Measurements from ENCODE around the gene LAIR2.
A peak's percentile ranks its signal among the peaks of the same experiment; 100 is the strongest.

LAIR2 gene

DNA sequence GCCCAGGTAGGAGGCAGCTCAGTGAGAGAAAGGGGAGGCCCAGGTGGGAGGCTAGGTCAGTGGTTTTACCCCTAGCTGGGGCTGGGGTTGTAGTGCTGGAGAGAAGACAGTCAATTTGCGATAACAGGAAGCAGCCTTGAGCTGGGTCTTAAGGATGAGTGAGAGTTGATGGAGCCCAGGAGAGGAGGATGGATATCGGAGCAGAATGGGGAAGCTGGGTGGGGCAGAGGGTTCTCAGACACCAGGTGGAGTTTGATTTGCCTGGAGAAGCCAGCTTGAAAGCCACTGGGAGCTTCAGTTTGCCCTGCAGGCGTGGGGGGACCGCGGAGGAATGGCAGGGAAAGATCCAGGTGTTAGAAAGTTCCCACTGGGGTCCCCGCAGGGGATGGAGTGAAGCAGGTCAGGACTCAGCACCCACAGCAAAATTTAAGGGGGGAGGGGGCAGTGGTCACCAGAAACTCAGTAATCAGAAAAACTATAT lies 28.7 kb upstream of the LAIR2 start:
- no peak for DNase-seq (ENCODE audit: low read depth)
- TF ChIP-seq, protein P1, sequence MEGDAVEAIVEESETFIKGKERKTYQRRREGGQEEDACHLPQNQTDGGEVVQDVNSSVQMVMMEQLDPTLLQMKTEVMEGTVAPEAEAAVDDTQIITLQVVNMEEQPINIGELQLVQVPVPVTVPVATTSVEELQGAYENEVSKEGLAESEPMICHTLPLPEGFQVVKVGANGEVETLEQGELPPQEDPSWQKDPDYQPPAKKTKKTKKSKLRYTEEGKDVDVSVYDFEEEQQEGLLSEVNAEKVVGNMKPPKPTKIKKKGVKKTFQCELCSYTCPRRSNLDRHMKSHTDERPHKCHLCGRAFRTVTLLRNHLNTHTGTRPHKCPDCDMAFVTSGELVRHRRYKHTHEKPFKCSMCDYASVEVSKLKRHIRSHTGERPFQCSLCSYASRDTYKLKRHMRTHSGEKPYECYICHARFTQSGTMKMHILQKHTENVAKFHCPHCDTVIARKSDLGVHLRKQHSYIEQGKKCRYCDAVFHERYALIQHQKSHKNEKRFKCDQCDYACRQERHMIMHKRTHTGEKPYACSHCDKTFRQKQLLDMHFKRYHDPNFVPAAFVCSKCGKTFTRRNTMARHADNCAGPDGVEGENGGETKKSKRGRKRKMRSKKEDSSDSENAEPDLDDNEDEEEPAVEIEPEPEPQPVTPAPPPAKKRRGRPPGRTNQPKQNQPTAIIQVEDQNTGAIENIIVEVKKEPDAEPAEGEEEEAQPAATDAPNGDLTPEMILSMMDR (conservative IDR thresholded peaks at IDR 0.05; ENCODE audit: low read length), result no peak
- peak overlapping the region; percentile 67 for H3K4me3 ChIP-seq (ENCODE audit: low read length)

DNA sequence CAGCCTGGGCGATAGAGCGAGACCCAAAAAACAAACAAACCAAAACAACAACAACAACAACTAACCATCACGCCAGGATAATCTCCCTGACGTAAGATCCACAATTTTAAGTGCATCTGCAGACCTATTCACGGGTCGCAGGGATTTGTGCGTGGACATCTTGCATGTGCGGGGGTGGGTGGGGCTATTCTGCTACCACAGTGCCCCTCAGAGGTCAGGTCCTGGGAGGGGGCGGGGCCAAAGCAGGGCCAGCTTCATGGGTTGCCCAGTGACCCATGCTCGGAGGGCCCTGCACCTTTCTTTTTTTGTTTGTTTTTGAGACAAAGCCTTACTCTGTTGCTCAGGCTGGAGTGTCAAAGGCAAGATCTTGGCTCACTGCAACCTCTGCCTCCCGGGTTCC lies 26.9 kb upstream of the LAIR2 start:
- TF ChIP-seq, protein P1 (conservative IDR thresholded peaks at IDR 0.05; ENCODE audit: low read length), result no peak
- no peak for DNase-seq (ENCODE audit: low read depth)
- H3K4me3 ChIP-seq (ENCODE audit: low read length), result no peak overlapping the region

DNA sequence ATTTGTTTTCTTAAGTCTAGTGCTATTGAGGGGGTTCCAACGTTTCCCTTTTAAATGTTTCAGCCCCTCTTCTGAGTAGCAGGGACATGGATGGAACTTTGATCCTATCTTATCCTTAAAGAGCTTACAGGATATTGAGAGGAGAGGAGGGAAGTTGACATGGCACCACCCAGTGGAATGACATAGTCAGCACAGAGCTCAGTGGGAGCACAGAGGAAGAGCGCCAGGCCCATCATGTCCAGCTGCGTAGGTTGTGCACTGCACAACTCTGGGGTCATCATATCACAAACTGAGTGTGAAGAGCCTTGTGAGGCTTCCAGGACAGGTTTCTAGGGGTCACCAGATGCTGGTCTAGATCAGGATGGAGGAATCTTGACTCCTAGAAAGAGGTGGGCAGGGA lies 25.0 kb upstream of the LAIR2 start:
- TF ChIP-seq, protein P1 (conservative IDR thresholded peaks at IDR 0.05; ENCODE audit: low read length), result peak; percentile 14; the same call in 1 of the 2 replicates
- no peak overlapping the region for H3K4me3 ChIP-seq (ENCODE audit: low read length)
- no peak for DNase-seq (ENCODE audit: low read depth)

DNA sequence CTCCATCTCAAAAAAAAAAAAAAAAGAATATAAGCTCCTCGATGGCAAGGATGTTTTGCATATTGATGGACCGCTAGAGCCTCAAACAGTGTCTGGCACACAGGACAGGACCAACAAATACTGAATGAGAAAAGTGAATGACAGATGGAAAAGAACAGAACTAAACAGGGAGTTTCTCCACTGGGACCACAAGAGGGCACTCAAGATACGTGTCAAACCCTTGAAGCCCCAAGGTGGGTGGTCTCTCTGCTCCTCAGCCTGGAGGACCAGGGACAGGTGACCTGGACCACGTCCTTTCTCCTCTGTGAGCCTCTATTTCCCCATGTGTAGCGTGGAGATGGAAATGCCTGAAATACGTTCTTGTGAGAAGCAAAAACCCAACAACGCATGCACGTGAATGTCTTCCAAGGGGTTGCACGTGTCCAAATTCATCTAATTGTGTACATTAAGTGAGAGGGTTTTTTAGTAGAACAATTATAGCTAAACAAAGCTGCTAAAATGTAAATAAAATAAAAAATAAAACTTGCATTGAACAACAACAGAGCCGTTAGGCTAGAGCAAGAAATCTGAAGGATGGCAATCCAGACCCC lies 23.9 kb upstream of the LAIR2 start:
- H3K4me3 ChIP-seq (ENCODE audit: low read length), result no peak overlapping the region
- TF ChIP-seq, protein P1 (conservative IDR thresholded peaks at IDR 0.05; ENCODE audit: low read length), result peak; percentile 72
- peak; percentile 48 for DNase-seq (ENCODE audit: low read depth)

DNA sequence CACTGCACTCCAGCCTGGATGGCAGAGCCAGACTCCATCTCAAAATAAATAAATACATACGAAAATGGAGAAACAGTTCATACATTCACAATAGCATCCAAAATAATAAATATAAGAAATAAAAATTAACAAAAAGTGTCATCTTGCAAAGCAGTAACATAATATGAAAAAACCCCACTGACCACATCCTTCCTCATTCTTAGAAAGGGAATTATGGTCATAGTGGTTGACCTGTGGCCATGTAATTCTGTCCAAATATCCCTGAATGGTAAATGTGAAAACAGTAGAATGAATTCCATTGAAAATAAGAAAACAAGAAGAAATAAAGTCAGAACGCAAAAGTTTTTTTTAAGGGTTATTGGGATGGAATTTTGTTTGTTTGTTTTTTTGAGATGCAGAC lies 22.6 kb upstream of the LAIR2 start:
- DNase-seq (ENCODE audit: low read depth), result no peak
- H3K4me3 ChIP-seq (ENCODE audit: low read length), result no peak overlapping the region
- TF ChIP-seq, protein P1 (conservative IDR thresholded peaks at IDR 0.05; ENCODE audit: low read length), result no peak

DNA sequence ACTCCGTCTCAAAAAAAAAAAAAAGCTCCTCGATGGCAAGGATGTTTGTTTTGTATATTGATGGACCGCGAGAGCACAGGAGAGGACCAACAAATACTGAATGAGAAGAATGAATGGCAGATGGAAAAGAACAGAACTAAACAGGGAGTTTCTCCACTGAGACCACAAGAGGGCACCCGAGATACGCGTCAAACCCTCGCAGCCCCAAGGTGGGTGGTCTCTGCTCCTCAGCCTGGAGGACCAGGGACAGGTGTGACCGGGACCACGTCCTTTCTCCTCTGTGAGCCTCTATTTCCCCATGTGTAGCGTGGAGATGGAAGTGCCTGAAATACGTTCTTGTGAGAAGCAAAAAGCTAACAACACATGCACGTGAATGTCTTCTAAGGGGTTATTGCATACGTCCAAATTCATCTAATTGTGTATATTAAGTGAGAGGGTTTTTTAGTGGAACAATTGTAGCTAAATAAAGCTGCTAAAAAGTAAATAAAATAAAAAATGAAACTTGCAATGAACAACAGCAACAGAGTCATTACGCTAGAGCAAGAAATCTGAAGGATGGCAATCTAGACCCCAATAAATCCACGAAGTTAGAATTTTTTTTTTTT lies 21.2 kb upstream of the LAIR2 start:
- peak; percentile 41 for DNase-seq (ENCODE audit: low read depth)
- H3K4me3 ChIP-seq (ENCODE audit: low read length), result no peak overlapping the region
- TF ChIP-seq, protein P1 (conservative IDR thresholded peaks at IDR 0.05; ENCODE audit: low read length), result peak; percentile 76

DNA sequence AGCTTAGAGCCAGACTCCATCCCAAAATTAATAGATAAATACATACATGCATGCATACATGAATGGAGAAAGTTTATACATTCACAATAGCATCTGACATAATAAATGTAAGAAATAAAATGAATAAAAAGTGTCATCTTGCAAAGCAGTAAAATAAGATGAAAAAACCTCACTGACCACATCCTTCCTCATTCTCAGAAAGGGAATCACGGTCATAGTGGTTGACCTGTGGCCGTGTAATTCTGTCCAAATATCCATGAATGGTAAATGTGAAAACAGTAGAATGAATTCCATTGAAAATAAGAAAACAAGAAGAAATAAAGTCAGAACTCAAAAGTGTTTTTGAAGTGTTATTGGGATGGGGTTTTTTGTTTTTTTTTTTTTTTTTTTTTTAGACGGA lies 19.7 kb upstream of the LAIR2 start:
- TF ChIP-seq, protein P1 (conservative IDR thresholded peaks at IDR 0.05; ENCODE audit: low read length), result no peak
- H3K4me3 ChIP-seq (ENCODE audit: low read length), result no peak overlapping the region
- no peak for DNase-seq (ENCODE audit: low read depth)

All from AG10803 (cell line).